ENCODE measurements around the gene SORL1. TPM values are rescaled to one million over a fixed set of nuclear protein-coding genes. Genes with fewer than 3 reads are reported as not detected.
A peak's percentile ranks its signal among the peaks of the same experiment; 100 is the strongest.

SORL1 gene
- total RNA-seq, 2 experiments from 2014 or later, result 115 to 116 TPM

DNA sequence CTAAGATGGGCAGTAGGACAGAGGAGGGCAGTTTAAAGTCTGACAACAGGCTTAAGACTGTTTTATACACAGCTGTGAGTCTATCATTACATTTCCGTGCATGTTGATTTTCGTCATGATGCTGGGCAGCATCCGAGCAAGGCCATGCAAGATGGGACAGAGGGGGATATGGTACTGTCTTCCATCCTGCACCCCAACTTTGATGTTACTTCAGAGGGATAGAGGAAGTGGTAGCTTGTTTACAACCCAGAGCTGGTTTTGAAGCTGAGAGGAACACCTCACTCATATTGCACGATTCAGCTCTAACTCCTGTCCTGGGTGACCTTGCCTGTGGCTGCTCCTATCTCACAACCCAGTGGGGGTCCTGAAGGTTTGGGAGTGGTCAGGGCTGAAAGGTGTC lies 3.0 kb upstream of the SORL1 start:
- H3K9me3 Mint-ChIP-seq, result no peaks in the 10 kb centered on the region
- H3K27me3 Mint-ChIP-seq, result no peaks in the 10 kb centered on the region
- ChIA-PET POLR2A (interaction anchor here (0.9 to 5.7 kb wide), 10 partner anchors 14 to 157 kb away, joined by 3 to 187 read pairs (median 6); partner anchors contain the start of gene SC5D), CTCF (interaction anchor here (0.8 to 4.6 kb wide), 4 partner anchors 15 to 142 kb away, joined by 4 to 91 read pairs (median 5); no protein-coding TSS in a partner anchor)
- peak overlapping the region; percentile 90 for H3K27ac Mint-ChIP-seq
- peak; percentile 29 for DNase-seq
- peaks cover 79% of the 10 kb centered on the region for H3K4me1 Mint-ChIP-seq
- H3K4me3 Mint-ChIP-seq, result peak overlapping the region; percentile 51
- H3K36me3 Mint-ChIP-seq (ENCODE audit: low read depth), result peaks cover 45% of the 10 kb centered on the region

- Mint-ChIP-seq H3K27ac (peak overlapping the region; percentile 90), H3K4me1 (peaks cover 81% of the 10 kb centered on the region), H3K9me3 (no peaks in the 10 kb centered on the region), H3K36me3 (ENCODE audit: low read depth) (peaks cover 46% of the 10 kb centered on the region), H3K27me3 (no peaks in the 10 kb centered on the region), H3K4me3 (peak overlapping the region; percentile 51)
- ChIA-PET POLR2A (interaction anchor here (0.9 to 5.7 kb wide), 13 partner anchors 14 to 157 kb away, joined by 3 to 187 read pairs (median 5); partner anchors contain the start of gene SC5D), CTCF (interaction anchor here (0.8 to 4.6 kb wide), 5 partner anchors 14 to 141 kb away, joined by 4 to 91 read pairs (median 5); no protein-coding TSS in a partner anchor)
- DNase-seq, result no peak
Measured at GRCh38 chr11:121449626-121450025, 2.5 kb upstream of the SORL1 start.

DNA sequence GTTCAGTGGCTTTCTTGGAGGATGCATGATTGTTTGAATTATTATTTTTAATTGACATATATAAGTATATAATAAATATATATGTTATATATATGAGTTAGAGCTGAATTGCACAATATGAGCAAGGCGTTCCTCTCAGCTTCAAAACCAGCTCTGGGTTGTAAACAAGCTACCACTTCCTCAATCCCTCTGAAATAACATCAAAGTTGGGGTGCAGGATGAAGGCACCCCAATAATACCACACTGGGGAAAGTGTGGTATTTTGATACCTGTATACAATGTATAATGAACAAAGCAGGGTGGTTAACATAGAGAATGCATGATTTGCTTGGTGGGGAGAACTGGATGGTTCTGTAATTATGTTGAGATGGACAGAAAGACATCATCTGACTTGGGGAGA lies 1.7 kb upstream of the SORL1 start:
- H3K4me3 Mint-ChIP-seq, result peak overlapping the region; percentile 94
- H3K36me3 Mint-ChIP-seq (ENCODE audit: low read depth), result peaks cover 53% of the 10 kb centered on the region
- DNase-seq, result no peak
- CTCF ChIA-PET, result interaction anchor here (1.2 to 4.6 kb wide), 8 partner anchors 8 to 140 kb away, joined by 3 to 91 read pairs (median 6); no protein-coding TSS in a partner anchor
- peaks cover 82% of the 10 kb centered on the region for H3K4me1 Mint-ChIP-seq
- no peaks in the 10 kb centered on the region for H3K27me3 Mint-ChIP-seq
- POLR2A ChIA-PET, result interaction anchor here (1.2 to 5.7 kb wide), 14 partner anchors 8 to 158 kb away, joined by 3 to 187 read pairs (median 6); partner anchors contain the start of gene SC5D
- peak overlapping the region; percentile 90 for H3K27ac Mint-ChIP-seq
- no peaks in the 10 kb centered on the region for H3K9me3 Mint-ChIP-seq

DNA sequence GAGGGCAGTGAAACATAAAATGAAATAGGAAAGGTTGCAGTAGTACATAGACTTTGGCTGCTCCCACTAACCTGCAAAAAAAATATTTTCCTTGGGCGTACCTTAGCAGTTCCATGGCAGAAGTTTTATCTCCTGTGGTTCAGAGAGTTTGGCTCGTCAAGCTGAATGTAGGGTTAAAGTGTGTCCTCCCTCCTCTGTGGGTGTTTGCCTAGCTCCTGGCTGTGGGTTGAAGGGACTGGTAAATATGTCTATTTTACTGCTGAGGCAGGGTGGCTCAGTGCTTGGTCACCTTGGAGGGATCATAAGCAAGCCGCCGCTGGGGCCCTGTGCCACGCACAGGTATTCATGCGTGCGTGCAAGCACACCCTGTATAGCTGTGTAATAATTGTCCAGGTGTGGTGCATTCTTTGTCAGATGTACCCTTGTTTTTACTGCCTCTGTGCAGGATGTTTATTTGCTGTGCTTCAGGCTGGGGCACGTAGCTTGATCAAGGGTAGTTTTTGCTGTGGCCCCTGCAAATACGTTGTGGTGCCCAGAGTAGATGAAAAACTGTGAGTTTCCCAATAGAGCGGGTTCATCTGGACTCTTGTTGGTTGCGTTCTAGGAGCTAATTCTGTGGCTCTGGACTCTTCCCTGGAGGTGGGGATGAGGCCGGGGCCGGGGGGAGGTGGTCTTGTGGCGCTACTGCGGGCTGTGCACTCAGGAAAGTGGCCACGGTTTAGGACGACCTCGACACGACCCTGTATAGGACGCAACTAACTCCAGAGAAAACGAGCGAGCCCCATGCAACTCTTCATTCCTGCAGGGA lies 732 bp upstream of the SORL1 start:
- peak; percentile 41 for DNase-seq
- no peaks in the 10 kb centered on the region for H3K9me3 Mint-ChIP-seq
- ChIA-PET CTCF (interaction anchor here (0.6 to 4.6 kb wide), 18 partner anchors 9 to 199 kb away, joined by 3 to 91 read pairs (median 4); no protein-coding TSS in a partner anchor), POLR2A (interaction anchor here (0.7 to 5.7 kb wide), 21 partner anchors 9 to 159 kb away, joined by 3 to 187 read pairs (median 5); partner anchors contain the start of gene SC5D)
- H3K36me3 Mint-ChIP-seq (ENCODE audit: low read depth), result peaks cover 52% of the 10 kb centered on the region
- H3K4me3 Mint-ChIP-seq, result peak overlapping the region; percentile 94
- H3K27ac Mint-ChIP-seq, result peak overlapping the region; percentile 90
- peaks cover 82% of the 10 kb centered on the region for H3K4me1 Mint-ChIP-seq
- H3K27me3 Mint-ChIP-seq, result no peaks in the 10 kb centered on the region

- peak within 1 kb of the TSS; percentile 94 for H3K4me3 Mint-ChIP-seq
- peak; percentile 48 for DNase-seq
- H3K9me3 Mint-ChIP-seq, result no peaks in the 10 kb centered on the region
- ChIA-PET CTCF (interaction anchor here (0.7 to 4.6 kb wide), 8 partner anchors 11 to 139 kb away, joined by 3 to 91 read pairs (median 6); no protein-coding TSS in a partner anchor), POLR2A (interaction anchor here (0.6 to 5.7 kb wide), 6 partner anchors 11 to 160 kb away, joined by 3 to 187 read pairs (median 30); partner anchors contain the start of gene SC5D)
- H3K27ac Mint-ChIP-seq, result peak within 1 kb of the TSS; percentile 90
- H3K36me3 Mint-ChIP-seq (ENCODE audit: low read depth), result peaks cover 59% of the 10 kb centered on the region
- H3K4me1 Mint-ChIP-seq, result peaks cover 87% of the 10 kb centered on the region
- no peaks in the 10 kb centered on the region for H3K27me3 Mint-ChIP-seq
Measured at GRCh38 chr11:121452609-121453150, 566 bp downstream of the SORL1 start, which contains the start of gene SORL1-AS1. Gene SORL1-AS1 (minus strand): TSS chr11:121452967.

GRCh38 chr11:121453589-121454299 lies 1.6 kb downstream of the SORL1 start:
- POLR2A ChIA-PET, result interaction anchor here (0.7 to 4.7 kb wide), 6 partner anchors 10 to 36 kb away, joined by 3 to 53 read pairs (median 4); no protein-coding TSS in a partner anchor
- Mint-ChIP-seq H3K27ac (peak overlapping the region; percentile 62), H3K36me3 (ENCODE audit: low read depth) (peaks cover 59% of the 10 kb centered on the region), H3K4me3 (peak overlapping the region; percentile 94), H3K27me3 (no peaks in the 10 kb centered on the region), H3K9me3 (no peaks in the 10 kb centered on the region), H3K4me1 (peaks cover 87% of the 10 kb centered on the region)
- CTCF ChIA-PET, result interaction anchor here (1.0 kb wide), 1 partner anchor 15 kb away, joined by 3 read pairs; no protein-coding TSS in a partner anchor
- no peak for DNase-seq

DNA sequence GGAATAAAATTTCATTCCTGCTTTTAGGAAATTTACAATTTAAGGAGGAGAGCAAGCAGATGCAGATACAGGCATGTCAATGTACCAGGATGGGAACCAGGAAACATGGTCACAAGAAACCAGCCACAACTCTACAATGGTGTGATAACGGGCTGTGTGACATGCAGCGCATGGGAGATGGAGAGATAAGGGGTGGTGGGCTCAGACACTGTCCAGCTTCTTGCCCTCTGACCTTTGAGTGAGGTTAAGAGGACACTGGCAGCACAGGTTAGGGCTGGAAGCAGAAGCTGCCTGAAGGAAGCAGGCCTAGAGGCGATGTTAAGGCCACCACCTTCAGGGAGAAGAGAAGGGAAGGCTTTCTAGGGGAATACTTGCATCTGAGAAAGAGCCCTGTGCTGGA lies 3.0 kb downstream of the SORL1 start:
- DNase-seq, result no peak
- H3K27ac Mint-ChIP-seq, result peak overlapping the region; percentile 37
- peak overlapping the region; percentile 94 for H3K4me3 Mint-ChIP-seq
- CTCF ChIA-PET, result interaction anchor here (1.1 kb wide), 1 partner anchor 11 kb away, joined by 3 read pairs; no protein-coding TSS in a partner anchor
- H3K36me3 Mint-ChIP-seq (ENCODE audit: low read depth), result peaks cover 72% of the 10 kb centered on the region
- POLR2A ChIA-PET, result no interaction called here
- no peaks in the 10 kb centered on the region for H3K27me3 Mint-ChIP-seq
- H3K9me3 Mint-ChIP-seq, result no peaks in the 10 kb centered on the region
- peaks cover 87% of the 10 kb centered on the region for H3K4me1 Mint-ChIP-seq

DNA sequence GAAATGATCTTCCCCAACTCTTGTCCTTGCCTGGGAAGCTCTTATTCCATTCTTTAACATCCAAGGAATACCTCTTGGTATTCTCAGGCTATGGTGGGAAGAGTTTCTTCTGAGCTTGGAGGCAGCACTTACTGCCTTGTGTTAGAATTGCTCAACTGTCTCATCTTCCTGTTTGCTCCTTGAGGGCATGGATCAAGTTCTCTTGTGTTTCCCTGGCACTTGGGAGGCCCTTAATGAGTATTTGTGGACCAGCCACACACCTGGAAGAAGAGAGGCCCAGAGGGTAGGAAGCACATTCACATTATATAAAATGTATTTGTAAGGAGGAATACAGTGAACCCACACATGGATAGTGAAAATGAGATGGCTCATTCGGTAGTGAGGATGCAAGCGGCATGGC lies 4.0 kb downstream of the SORL1 start:
- Mint-ChIP-seq H3K9me3 (no peaks in the 10 kb centered on the region), H3K4me3 (peak overlapping the region; percentile 41), H3K4me1 (peaks cover 86% of the 10 kb centered on the region), H3K27me3 (no peaks in the 10 kb centered on the region), H3K36me3 (ENCODE audit: low read depth) (peaks cover 75% of the 10 kb centered on the region), H3K27ac (peak overlapping the region; percentile 4)
- POLR2A ChIA-PET, result interaction anchor here (1.2 to 4.8 kb wide), 3 partner anchors 8 to 25 kb away, joined by 5 to 22 read pairs (median 6); no protein-coding TSS in a partner anchor
- CTCF ChIA-PET, result interaction anchor here (1.3 kb wide), 1 partner anchor 10 kb away, joined by 3 read pairs; no protein-coding TSS in a partner anchor
- DNase-seq, result no peak

DNA sequence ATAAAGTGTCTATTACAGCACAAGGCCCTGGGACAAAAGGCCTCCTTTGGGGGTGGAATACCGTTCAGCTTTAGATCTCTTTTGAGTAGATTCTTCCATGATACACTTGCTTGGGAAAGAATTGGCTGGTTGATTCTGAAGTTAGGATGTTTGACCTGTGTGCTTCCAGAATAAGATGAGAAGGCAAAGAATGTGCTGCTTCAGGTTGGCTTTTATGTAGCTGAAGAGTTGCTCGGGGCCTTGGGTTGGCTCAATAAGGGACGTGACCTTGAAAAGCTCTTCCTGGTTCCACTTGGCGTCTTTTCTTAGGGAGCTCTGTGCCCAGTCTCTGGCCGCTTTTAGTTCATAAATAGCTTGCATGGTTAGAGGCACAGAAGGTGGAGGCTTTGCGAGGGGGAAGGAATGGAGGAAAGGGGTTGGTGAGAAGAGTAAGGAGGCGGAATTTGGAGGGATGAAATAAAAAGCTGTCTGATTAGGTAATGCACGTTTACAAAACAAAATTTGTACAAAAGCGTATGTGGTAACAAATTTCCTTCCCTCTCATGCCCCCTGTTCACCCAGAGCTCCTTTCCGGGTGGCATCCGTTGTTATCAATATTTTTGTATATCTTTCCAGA lies 4.8 kb downstream of the SORL1 start:
- CTCF ChIA-PET, result interaction anchor here (1.3 kb wide), 1 partner anchor 9 kb away, joined by 3 read pairs; no protein-coding TSS in a partner anchor
- DNase-seq, result no peak
- H3K9me3 Mint-ChIP-seq, result no peaks in the 10 kb centered on the region
- no peaks in the 10 kb centered on the region for H3K27me3 Mint-ChIP-seq
- peak overlapping the region; percentile 12 for H3K27ac Mint-ChIP-seq
- POLR2A ChIA-PET, result interaction anchor here (1.2 to 4.8 kb wide), 3 partner anchors 8 to 25 kb away, joined by 5 to 22 read pairs (median 6); no protein-coding TSS in a partner anchor
- H3K4me3 Mint-ChIP-seq, result peak overlapping the region; percentile 46
- peaks cover 73% of the 10 kb centered on the region for H3K36me3 Mint-ChIP-seq (ENCODE audit: low read depth)
- peaks cover 89% of the 10 kb centered on the region for H3K4me1 Mint-ChIP-seq

GRCh38 chr11:121458551-121458950 lies 6.4 kb downstream of the SORL1 start:
- no peaks in the 10 kb centered on the region for H3K27me3 Mint-ChIP-seq
- H3K27ac Mint-ChIP-seq, result no peak overlapping the region
- no peak overlapping the region for H3K4me3 Mint-ChIP-seq
- no peaks in the 10 kb centered on the region for H3K9me3 Mint-ChIP-seq
- H3K36me3 Mint-ChIP-seq (ENCODE audit: low read depth), result peaks cover 70% of the 10 kb centered on the region
- DNase-seq, result no peak
- POLR2A ChIA-PET, result interaction anchor here (2.0 to 11.2 kb wide), 3 partner anchors 8 to 24 kb away, joined by 4 to 187 read pairs (median 22); partner anchors contain the start of genes SORL1 and SORL1-AS1
- H3K4me1 Mint-ChIP-seq, result peaks cover 95% of the 10 kb centered on the region
- CTCF ChIA-PET, result no interaction called here

DNA sequence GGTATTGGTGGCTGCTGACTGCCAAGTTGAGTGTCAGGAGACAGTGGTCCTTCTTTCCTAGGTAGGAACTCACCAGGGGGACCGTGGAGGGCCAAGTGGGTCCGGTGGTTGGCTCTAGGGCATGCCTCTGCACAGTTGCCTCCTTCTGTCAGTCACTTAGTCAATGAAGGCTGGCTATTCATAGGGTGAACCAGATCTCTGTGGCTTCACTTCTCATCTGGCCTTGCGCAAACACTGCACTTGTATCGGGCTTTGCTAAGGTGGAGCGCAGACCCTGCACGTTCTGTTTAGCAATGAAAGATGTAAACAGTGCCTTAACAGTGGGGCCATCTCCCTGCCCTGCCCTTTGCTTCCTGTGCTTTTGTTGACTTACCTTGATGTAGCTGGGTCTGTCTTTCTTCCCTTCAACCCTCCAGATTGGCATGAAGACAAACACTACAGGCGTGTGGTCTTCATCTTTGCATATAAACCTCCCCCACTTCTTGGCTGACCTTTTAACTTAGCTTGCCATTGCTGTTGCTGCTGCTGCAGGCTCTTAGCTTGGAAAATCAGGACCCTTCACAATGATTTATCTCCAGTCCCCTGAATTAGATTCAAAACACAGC lies 7.4 kb downstream of the SORL1 start:
- DNase-seq, result peak; percentile 49
- H3K4me3 Mint-ChIP-seq, result peak overlapping the region; percentile 1
- no peaks in the 10 kb centered on the region for H3K9me3 Mint-ChIP-seq
- H3K27me3 Mint-ChIP-seq, result no peaks in the 10 kb centered on the region
- H3K4me1 Mint-ChIP-seq, result peaks cover 95% of the 10 kb centered on the region
- POLR2A ChIA-PET, result interaction anchor here (1.2 to 11.2 kb wide), 4 partner anchors 8 to 167 kb away, joined by 3 to 187 read pairs (median 13); partner anchors contain the start of genes SC5D, SORL1 and SORL1-AS1
- CTCF ChIA-PET, result interaction anchor here (1.2 to 9.8 kb wide), 2 partner anchors 9 to 132 kb away, joined by 4 to 91 read pairs; partner anchors contain the start of genes SORL1 and SORL1-AS1
- H3K36me3 Mint-ChIP-seq (ENCODE audit: low read depth), result peaks cover 60% of the 10 kb centered on the region
- H3K27ac Mint-ChIP-seq, result peak overlapping the region; percentile 59

All from activated CD4-positive, alpha-beta memory T cell treated with anti-CD3 and anti-CD28 coated beads, Interleukin-2, amount 10 ng/mL, durations not matched to agents 7 days and 5 days (primary cell).